BLaER1 (cell line): Measurements from ENCODE around the gene EMSY.

Source experiments
- H3K27ac ChIP-seq: shearing (Covaris generic); formaldehyde crosslinking; 2 replicates; pipeline ENCODE4 v1.8.1; 2022
- H3K27me3 ChIP-seq: shearing (Covaris generic); formaldehyde crosslinking; 2 replicates; pipeline ENCODE4 v1.8.1; 2022
- H3K36me3 ChIP-seq: shearing (Covaris generic); formaldehyde crosslinking; 2 replicates; pipeline ENCODE4 v1.8.1; 2022
- H3K4me1 ChIP-seq: shearing (Covaris generic); formaldehyde crosslinking; 2 replicates; pipeline ENCODE4 v1.8.1; 2022
- H3K4me2 ChIP-seq: shearing (Covaris generic); formaldehyde crosslinking; 2 replicates; pipeline ENCODE4 v1.8.1; 2022
- H3K4me3 ChIP-seq: shearing (Covaris generic); formaldehyde crosslinking; 2 replicates; pipeline ENCODE4 v1.8.1; 2022
- H3K9ac ChIP-seq: shearing (Covaris generic); formaldehyde crosslinking; 2 replicates; pipeline ENCODE4 v1.8.1; 2022
- H3K9me3 ChIP-seq: shearing (Covaris generic); formaldehyde crosslinking; 2 replicates; pipeline ENCODE4 v1.8.1; 2022
- H4K20me1 ChIP-seq: shearing (Covaris generic); formaldehyde crosslinking; 2 replicates; pipeline ENCODE4 v1.8.1; 2022
- Cebpa-rat ChIP-seq: shearing (Covaris generic); IDR thresholded peaks from 2 replicates; pipeline ENCODE4 v1.8.1; 2022

Gene EMSY

GRCh38 chr11:76455931-76456330 is 11.1 kb downstream of the EMSY start:
- no peaks in the 10 kb centered on the region for H3K4me1 ChIP-seq
- no peak for TF ChIP-seq Cebpa-rat
- no peak overlapping the region for H3K9ac ChIP-seq
- H3K9me3 ChIP-seq = no peaks in the 10 kb centered on the region
- H3K36me3 ChIP-seq = peaks cover 78% of the 10 kb centered on the region
- H3K4me2 ChIP-seq = no peak overlapping the region
- H3K27me3 ChIP-seq = no peaks in the 10 kb centered on the region
- H3K4me3 ChIP-seq = no peak overlapping the region
- no peak overlapping the region for H3K27ac ChIP-seq
- H4K20me1 ChIP-seq = no peaks in the 10 kb centered on the region

- Histone ChIP-seq H3K36me3 (peaks cover 77% of the 10 kb centered on the region), H3K4me2 (no peak overlapping the region), H4K20me1 (no peaks in the 10 kb centered on the region), H3K9me3 (no peaks in the 10 kb centered on the region), H3K4me3 (no peak overlapping the region), H3K27ac (no peak overlapping the region), H3K9ac (no peak overlapping the region), H3K27me3 (no peaks in the 10 kb centered on the region), H3K4me1 (no peaks in the 10 kb centered on the region)
- TF ChIP-seq Cebpa-rat = no peak
These were observed 11.8 kb downstream of the EMSY start for GRCh38 chr11:76456571-76456970.

DNA sequence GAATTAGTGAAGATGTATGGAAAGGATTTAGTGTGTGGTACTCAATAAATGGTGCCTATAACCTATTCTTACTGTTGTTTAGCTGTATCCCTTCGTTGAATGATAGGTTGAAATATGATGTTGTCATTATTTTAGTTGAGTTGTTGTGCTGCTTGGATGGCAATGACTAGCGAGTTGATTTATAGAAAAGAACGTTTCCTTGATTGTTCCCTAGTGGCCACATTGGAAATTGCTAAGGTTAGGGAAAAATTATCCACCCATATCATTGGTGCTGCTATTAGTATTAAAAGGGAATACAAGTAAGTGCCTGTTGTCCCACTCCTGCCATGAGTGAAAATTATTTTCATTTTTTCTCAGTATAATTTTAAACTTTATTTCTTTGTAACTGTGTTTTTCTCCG is 14.5 kb downstream of the EMSY start:
- H3K9ac ChIP-seq = no peak overlapping the region
- no peak overlapping the region for H3K4me3 ChIP-seq
- no peak overlapping the region for H3K4me2 ChIP-seq
- H3K27ac ChIP-seq = no peak overlapping the region
- H3K4me1 ChIP-seq = no peaks in the 10 kb centered on the region
- peaks cover 80% of the 10 kb centered on the region for H3K36me3 ChIP-seq
- no peaks in the 10 kb centered on the region for H4K20me1 ChIP-seq
- no peaks in the 10 kb centered on the region for H3K9me3 ChIP-seq
- no peak for TF ChIP-seq Cebpa-rat
- no peaks in the 10 kb centered on the region for H3K27me3 ChIP-seq

- Histone ChIP-seq H3K4me2 (no peak overlapping the region), H3K4me1 (no peaks in the 10 kb centered on the region), H3K4me3 (no peak overlapping the region), H3K36me3 (peaks cover 79% of the 10 kb centered on the region), H3K9ac (no peak overlapping the region), H3K27me3 (no peaks in the 10 kb centered on the region), H4K20me1 (no peaks in the 10 kb centered on the region), H3K27ac (no peak overlapping the region), H3K9me3 (no peaks in the 10 kb centered on the region)
- no peak for TF ChIP-seq Cebpa-rat
These were observed 15.0 kb downstream of the EMSY start for GRCh38 chr11:76459846-76460245.

- H3K4me3 ChIP-seq = no peak overlapping the region
- H4K20me1 ChIP-seq = no peaks in the 10 kb centered on the region
- no peak overlapping the region for H3K4me2 ChIP-seq
- H3K9ac ChIP-seq = no peak overlapping the region
- peaks cover 74% of the 10 kb centered on the region for H3K36me3 ChIP-seq
- no peaks in the 10 kb centered on the region for H3K27me3 ChIP-seq
- no peaks in the 10 kb centered on the region for H3K4me1 ChIP-seq
- no peaks in the 10 kb centered on the region for H3K9me3 ChIP-seq
- no peak for TF ChIP-seq Cebpa-rat
- no peak overlapping the region for H3K27ac ChIP-seq
These were observed 17.5 kb downstream of the EMSY start for GRCh38 chr11:76462317-76462716.

- Histone ChIP-seq H4K20me1 (no peaks in the 10 kb centered on the region), H3K4me3 (no peak overlapping the region), H3K9me3 (no peaks in the 10 kb centered on the region), H3K4me1 (no peaks in the 10 kb centered on the region), H3K9ac (no peak overlapping the region), H3K27ac (no peak overlapping the region), H3K27me3 (no peaks in the 10 kb centered on the region), H3K4me2 (no peak overlapping the region), H3K36me3 (peaks cover 69% of the 10 kb centered on the region)
- no peak for TF ChIP-seq Cebpa-rat
These were observed 20.9 kb downstream of the EMSY start for GRCh38 chr11:76465701-76466100.

GRCh38 chr11:76466666-76467065 is 21.8 kb downstream of the EMSY start:
- no peak for TF ChIP-seq Cebpa-rat
- no peaks in the 10 kb centered on the region for H4K20me1 ChIP-seq
- H3K4me2 ChIP-seq = no peak overlapping the region
- H3K27ac ChIP-seq = no peak overlapping the region
- no peak overlapping the region for H3K9ac ChIP-seq
- H3K4me1 ChIP-seq = no peaks in the 10 kb centered on the region
- H3K27me3 ChIP-seq = no peaks in the 10 kb centered on the region
- H3K4me3 ChIP-seq = no peak overlapping the region
- H3K36me3 ChIP-seq = peaks cover 65% of the 10 kb centered on the region
- no peaks in the 10 kb centered on the region for H3K9me3 ChIP-seq

- Histone ChIP-seq H3K27ac (no peak overlapping the region), H3K27me3 (no peaks in the 10 kb centered on the region), H3K4me2 (no peak overlapping the region), H3K4me1 (no peaks in the 10 kb centered on the region), H4K20me1 (no peaks in the 10 kb centered on the region), H3K9ac (no peak overlapping the region), H3K9me3 (no peaks in the 10 kb centered on the region), H3K36me3 (peaks cover 67% of the 10 kb centered on the region), H3K4me3 (no peak overlapping the region)
- TF ChIP-seq Cebpa-rat = no peak
These were observed 24.3 kb downstream of the EMSY start for GRCh38 chr11:76469141-76469540.

DNA sequence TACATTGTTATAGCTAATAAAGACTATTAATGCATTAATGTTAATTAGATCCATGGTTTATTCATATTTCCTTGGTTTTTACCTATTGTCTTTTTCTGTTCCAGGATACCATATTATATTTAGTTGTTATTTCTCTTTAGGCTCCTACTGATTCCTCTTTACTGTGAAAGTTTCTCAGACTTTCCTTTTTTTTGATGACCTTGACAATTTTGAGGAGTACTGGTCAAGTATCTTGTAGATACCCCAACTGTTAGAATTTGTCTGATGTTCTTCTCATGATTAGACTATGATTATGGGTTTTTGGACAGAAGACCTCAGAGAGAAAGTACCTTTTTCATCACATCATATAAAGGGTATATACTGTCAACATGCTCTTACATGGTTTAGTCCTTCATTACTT is 26.6 kb downstream of the EMSY start:
- Histone ChIP-seq H3K9ac (no peak overlapping the region), H3K27ac (no peak overlapping the region), H3K4me2 (no peak overlapping the region), H3K4me3 (no peak overlapping the region), H3K36me3 (peaks cover 68% of the 10 kb centered on the region), H3K9me3 (no peaks in the 10 kb centered on the region), H3K4me1 (no peaks in the 10 kb centered on the region), H4K20me1 (0 out of 2 replicates have a peak, but pooled peaks cover 5% of the 10 kb centered on the region), H3K27me3 (no peaks in the 10 kb centered on the region)
- no peak for TF ChIP-seq Cebpa-rat

DNA sequence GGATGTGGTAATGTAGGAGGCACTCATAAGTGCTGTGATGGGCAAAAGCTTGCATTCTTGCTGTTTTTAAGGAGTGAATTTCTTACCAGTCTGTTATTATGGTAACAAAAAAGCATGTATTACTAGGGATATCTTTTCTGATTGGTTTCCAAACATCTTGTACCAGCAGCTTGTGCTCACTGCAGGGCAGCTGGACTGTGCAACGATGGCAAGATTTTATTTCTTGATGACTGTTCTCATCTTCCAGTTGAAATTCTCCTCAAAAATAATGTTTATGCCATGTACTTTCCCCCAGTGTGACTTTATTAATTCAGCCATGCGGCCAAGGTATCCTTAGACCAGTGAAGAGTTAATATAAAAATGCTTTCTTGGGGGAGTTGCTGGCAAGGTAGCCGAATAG is 35.4 kb downstream of the EMSY start:
- no peak for TF ChIP-seq Cebpa-rat
- H3K36me3 ChIP-seq = peaks cover 59% of the 10 kb centered on the region
- H3K9me3 ChIP-seq = peaks cover 46% of the 10 kb centered on the region
- no peaks in the 10 kb centered on the region for H3K27me3 ChIP-seq
- H3K4me1 ChIP-seq = no peaks in the 10 kb centered on the region
- H3K27ac ChIP-seq = no peak overlapping the region
- H3K4me3 ChIP-seq = no peak overlapping the region
- H4K20me1 ChIP-seq = 0 out of 2 replicates have a peak, but pooled peaks cover 5% of the 10 kb centered on the region
- H3K4me2 ChIP-seq = no peak overlapping the region
- no peak overlapping the region for H3K9ac ChIP-seq

- Histone ChIP-seq H3K27ac (no peak overlapping the region), H3K4me3 (no peak overlapping the region), H3K4me2 (no peak overlapping the region), H3K27me3 (no peaks in the 10 kb centered on the region), H3K4me1 (peaks cover 8% of the 10 kb centered on the region; the same call in 1 of the 2 replicates), H3K9me3 (peaks cover 35% of the 10 kb centered on the region), H3K9ac (no peak overlapping the region), H4K20me1 (no peaks in the 10 kb centered on the region), H3K36me3 (peaks cover 69% of the 10 kb centered on the region)
- no peak for TF ChIP-seq Cebpa-rat
These were observed 46.8 kb downstream of the EMSY start for GRCh38 chr11:76491644-76492043.
